ENCODE data around the gene CNKSR2.

CNKSR2 gene

GRCh38 chrX:21574793-21575192 is 200.6 kb downstream of the CNKSR2 start:
- Mint-ChIP-seq H3K27me3 (no peaks in the 10 kb centered on the region), H3K9me3 (no peaks in the 10 kb centered on the region), H3K4me3 (no peak overlapping the region), H3K36me3 (ENCODE audit: insufficient read depth) (no peaks in the 10 kb centered on the region), H3K27ac (no peak overlapping the region), H3K4me1 (ENCODE audit: low read depth in 2 of 2) (no peaks in the 10 kb centered on the region)
- DNase-seq (no peak), ATAC-seq (replicated peaks) (no peak)

- Mint-ChIP-seq H3K27me3 (no peaks in the 10 kb centered on the region), H3K4me1 (ENCODE audit: low read depth in 2 of 2) (no peaks in the 10 kb centered on the region), H3K27ac (no peak overlapping the region), H3K9me3 (no peaks in the 10 kb centered on the region), H3K36me3 (ENCODE audit: insufficient read depth) (no peaks in the 10 kb centered on the region), H3K4me3 (no peak overlapping the region)
- DNase-seq (no peak), ATAC-seq (replicated peaks) (no peak)
Observed at GRCh38 chrX:21581479-21581878, 207.3 kb downstream of the CNKSR2 start.

GRCh38 chrX:21586001-21586400 is 211.8 kb downstream of the CNKSR2 start:
- no peak for DNase-seq

GRCh38 chrX:21590012-21590776 is 216.0 kb downstream of the CNKSR2 start:
- no peaks in the 10 kb centered on the region for H3K27me3 Mint-ChIP-seq
- H3K4me3 Mint-ChIP-seq: no peak overlapping the region
- no peaks in the 10 kb centered on the region for H3K36me3 Mint-ChIP-seq (ENCODE audit: insufficient read depth)
- no peak for ATAC-seq (replicated peaks)
- no peaks in the 10 kb centered on the region for H3K9me3 Mint-ChIP-seq
- H3K27ac Mint-ChIP-seq: no peak overlapping the region
- no peak for DNase-seq
- H3K4me1 Mint-ChIP-seq (ENCODE audit: low read depth in 2 of 2): no peaks in the 10 kb centered on the region

More at GRCh38 chrX:21586001-21586400, 211.8 kb downstream of the CNKSR2 start:
- no peak overlapping the region for H3K27ac Mint-ChIP-seq
- no peaks in the 10 kb centered on the region for H3K9me3 Mint-ChIP-seq
- no peaks in the 10 kb centered on the region for H3K4me1 Mint-ChIP-seq (ENCODE audit: low read depth in 2 of 2)
- no peaks in the 10 kb centered on the region for H3K36me3 Mint-ChIP-seq (ENCODE audit: insufficient read depth)
- no peaks in the 10 kb centered on the region for H3K27me3 Mint-ChIP-seq
- H3K4me3 Mint-ChIP-seq: no peak overlapping the region
- no peak for ATAC-seq (replicated peaks)

GRCh38 chrX:21606002-21606401 is 231.8 kb downstream of the CNKSR2 start:
- Mint-ChIP-seq H3K27me3 (no peaks in the 10 kb centered on the region), H3K27ac (no peak overlapping the region), H3K36me3 (ENCODE audit: insufficient read depth) (no peaks in the 10 kb centered on the region), H3K9me3 (no peaks in the 10 kb centered on the region), H3K4me1 (ENCODE audit: low read depth in 2 of 2) (no peaks in the 10 kb centered on the region), H3K4me3 (no peak overlapping the region)
- ATAC-seq (replicated peaks): no peak
- no peak for DNase-seq

- no peak for ATAC-seq (replicated peaks)
- no peak for DNase-seq
- H3K9me3 Mint-ChIP-seq: no peaks in the 10 kb centered on the region
- H3K27ac Mint-ChIP-seq: no peak overlapping the region
- H3K36me3 Mint-ChIP-seq (ENCODE audit: insufficient read depth): no peaks in the 10 kb centered on the region
- H3K4me3 Mint-ChIP-seq: no peak overlapping the region
- no peaks in the 10 kb centered on the region for H3K27me3 Mint-ChIP-seq
- no peaks in the 10 kb centered on the region for H3K4me1 Mint-ChIP-seq (ENCODE audit: low read depth in 2 of 2)
Observed at GRCh38 chrX:21610168-21610567, 235.9 kb downstream of the CNKSR2 start.

GRCh38 chrX:21612154-21612553 is 237.9 kb downstream of the CNKSR2 start:
- Mint-ChIP-seq H3K4me3 (no peak overlapping the region), H3K27ac (no peak overlapping the region), H3K9me3 (no peaks in the 10 kb centered on the region), H3K4me1 (ENCODE audit: low read depth in 2 of 2) (no peaks in the 10 kb centered on the region), H3K36me3 (ENCODE audit: insufficient read depth) (no peaks in the 10 kb centered on the region), H3K27me3 (no peaks in the 10 kb centered on the region)
- DNase-seq (no peak), ATAC-seq (replicated peaks) (no peak)

GRCh38 chrX:21616386-21616785 is 242.2 kb downstream of the CNKSR2 start:
- H3K4me3 Mint-ChIP-seq: no peak overlapping the region
- no peak overlapping the region for H3K27ac Mint-ChIP-seq
- no peaks in the 10 kb centered on the region for H3K4me1 Mint-ChIP-seq (ENCODE audit: low read depth in 2 of 2)
- H3K36me3 Mint-ChIP-seq (ENCODE audit: insufficient read depth): no peaks in the 10 kb centered on the region
- ATAC-seq (replicated peaks) (no peak), DNase-seq (no peak)
- H3K27me3 Mint-ChIP-seq: no peaks in the 10 kb centered on the region
- H3K9me3 Mint-ChIP-seq: no peaks in the 10 kb centered on the region

- Mint-ChIP-seq H3K4me1 (ENCODE audit: low read depth in 2 of 2) (no peaks in the 10 kb centered on the region), H3K9me3 (no peaks in the 10 kb centered on the region)
Observed at GRCh38 chrX:21620234-21620633, 246.0 kb downstream of the CNKSR2 start.

GRCh38 chrX:21623778-21624501 is 249.7 kb downstream of the CNKSR2 start:
- Mint-ChIP-seq H3K36me3 (ENCODE audit: insufficient read depth) (no peaks in the 10 kb centered on the region), H3K4me1 (ENCODE audit: low read depth in 2 of 2) (no peaks in the 10 kb centered on the region), H3K9me3 (no peaks in the 10 kb centered on the region), H3K27ac (no peak overlapping the region), H3K27me3 (no peaks in the 10 kb centered on the region), H3K4me3 (no peak overlapping the region)
- no peak for DNase-seq
- ATAC-seq (replicated peaks): no peak

More at GRCh38 chrX:21620234-21620633, 246.0 kb downstream of the CNKSR2 start:
- Mint-ChIP-seq H3K27ac (no peak overlapping the region), H3K4me3 (no peak overlapping the region), H3K36me3 (ENCODE audit: insufficient read depth) (no peaks in the 10 kb centered on the region), H3K27me3 (no peaks in the 10 kb centered on the region)
- DNase-seq (no peak), ATAC-seq (replicated peaks) (no peak)

- H3K36me3 Mint-ChIP-seq (ENCODE audit: insufficient read depth): no peaks in the 10 kb centered on the region
- H3K9me3 Mint-ChIP-seq: no peaks in the 10 kb centered on the region
- H3K4me3 Mint-ChIP-seq: no peak overlapping the region
- DNase-seq (no peak), ATAC-seq (replicated peaks) (no peak)
- no peaks in the 10 kb centered on the region for H3K4me1 Mint-ChIP-seq (ENCODE audit: low read depth in 2 of 2)
- no peaks in the 10 kb centered on the region for H3K27me3 Mint-ChIP-seq
- no peak overlapping the region for H3K27ac Mint-ChIP-seq
Observed at GRCh38 chrX:21632027-21632426, 257.8 kb downstream of the CNKSR2 start.

- peaks cover 0 to 1% of the 10 kb centered on the region in 2 donors for H3K9me3 Mint-ChIP-seq
- H3K4me3 Mint-ChIP-seq: no peak overlapping the region
- H3K4me1 Mint-ChIP-seq (ENCODE audit: low read depth in 2 of 2): no peaks in the 10 kb centered on the region
- ATAC-seq (replicated peaks) (no peak), DNase-seq (no peak)
- H3K27me3 Mint-ChIP-seq: no peaks in the 10 kb centered on the region
- no peaks in the 10 kb centered on the region for H3K36me3 Mint-ChIP-seq (ENCODE audit: insufficient read depth)
- H3K27ac Mint-ChIP-seq: no peak overlapping the region
Observed at GRCh38 chrX:21638311-21638710, 264.1 kb downstream of the CNKSR2 start.

GRCh38 chrX:21639775-21640174 is 265.6 kb downstream of the CNKSR2 start:
- Mint-ChIP-seq H3K27ac (no peak overlapping the region), H3K9me3 (peaks cover 0 to 1% of the 10 kb centered on the region in 2 donors), H3K27me3 (no peaks in the 10 kb centered on the region), H3K4me3 (no peak overlapping the region), H3K36me3 (ENCODE audit: insufficient read depth) (no peaks in the 10 kb centered on the region), H3K4me1 (ENCODE audit: low read depth in 2 of 2) (no peaks in the 10 kb centered on the region)
- no peak for ATAC-seq (replicated peaks)
- DNase-seq: no peak

- Mint-ChIP-seq H3K27ac (no peak overlapping the region), H3K4me3 (no peak overlapping the region), H3K9me3 (no peaks in the 10 kb centered on the region), H3K4me1 (ENCODE audit: low read depth in 2 of 2) (no peaks in the 10 kb centered on the region), H3K36me3 (ENCODE audit: insufficient read depth) (peaks cover 2% of the 10 kb centered on the region), H3K27me3 (no peaks in the 10 kb centered on the region)
- no peak for DNase-seq
- ATAC-seq (replicated peaks): no peak
Observed at GRCh38 chrX:21645431-21645830, 271.2 kb downstream of the CNKSR2 start.

All from effector memory CD8-positive, alpha-beta T cell (primary cell).